ENCODE results near the gene TAS2R50.

GRCh38 chr12:10943167-10943566, 43.5 kb downstream of the TAS2R50 start:
- TF ChIP-seq, protein P1, sequence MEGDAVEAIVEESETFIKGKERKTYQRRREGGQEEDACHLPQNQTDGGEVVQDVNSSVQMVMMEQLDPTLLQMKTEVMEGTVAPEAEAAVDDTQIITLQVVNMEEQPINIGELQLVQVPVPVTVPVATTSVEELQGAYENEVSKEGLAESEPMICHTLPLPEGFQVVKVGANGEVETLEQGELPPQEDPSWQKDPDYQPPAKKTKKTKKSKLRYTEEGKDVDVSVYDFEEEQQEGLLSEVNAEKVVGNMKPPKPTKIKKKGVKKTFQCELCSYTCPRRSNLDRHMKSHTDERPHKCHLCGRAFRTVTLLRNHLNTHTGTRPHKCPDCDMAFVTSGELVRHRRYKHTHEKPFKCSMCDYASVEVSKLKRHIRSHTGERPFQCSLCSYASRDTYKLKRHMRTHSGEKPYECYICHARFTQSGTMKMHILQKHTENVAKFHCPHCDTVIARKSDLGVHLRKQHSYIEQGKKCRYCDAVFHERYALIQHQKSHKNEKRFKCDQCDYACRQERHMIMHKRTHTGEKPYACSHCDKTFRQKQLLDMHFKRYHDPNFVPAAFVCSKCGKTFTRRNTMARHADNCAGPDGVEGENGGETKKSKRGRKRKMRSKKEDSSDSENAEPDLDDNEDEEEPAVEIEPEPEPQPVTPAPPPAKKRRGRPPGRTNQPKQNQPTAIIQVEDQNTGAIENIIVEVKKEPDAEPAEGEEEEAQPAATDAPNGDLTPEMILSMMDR (IDR thresholded peaks at IDR 0.05) = no peak
- TF ChIP-seq POLR2AphosphoS5 (IDR thresholded peaks at IDR 0.05) (no peak), POLR2A (IDR thresholded peaks at IDR 0.05) (no peak), EP300 (IDR thresholded peaks at IDR 0.05) (no peak)
